Keratinocyte (primary cell): ENCODE measurements around the gene MATN4.

Experiments used
- EZH2 ChIP-seq: IDR thresholded peaks from one replicate; pipeline ENCODE4 v1.6.1; 2012; ENCODE audit warnings: inconsistent platforms, mild to moderate bottlenecking, low read length, moderate library complexity
- TF ChIP-seq, protein P1 (sequence below), 3 experiments: IDR thresholded peaks in 1 of 3; conservative IDR thresholded peaks in 1 of 3; optimal IDR thresholded peaks in 1 of 3; 2 replicates in 2 of 3; 3 replicates in 1 of 3; pipeline versions ENCODE3 to v1.5.1; 2011; ENCODE audit warnings: low read length in 3 of 3, mild to moderate bottlenecking in 3 of 3, moderate library complexity in 2 of 3, control low read depth in 1 of 3, inconsistent platforms in 1 of 3; ENCODE audit not compliant: insufficient read depth in 2 of 3; ENCODE audit errors: extremely low read depth in 1 of 3

DNA sequence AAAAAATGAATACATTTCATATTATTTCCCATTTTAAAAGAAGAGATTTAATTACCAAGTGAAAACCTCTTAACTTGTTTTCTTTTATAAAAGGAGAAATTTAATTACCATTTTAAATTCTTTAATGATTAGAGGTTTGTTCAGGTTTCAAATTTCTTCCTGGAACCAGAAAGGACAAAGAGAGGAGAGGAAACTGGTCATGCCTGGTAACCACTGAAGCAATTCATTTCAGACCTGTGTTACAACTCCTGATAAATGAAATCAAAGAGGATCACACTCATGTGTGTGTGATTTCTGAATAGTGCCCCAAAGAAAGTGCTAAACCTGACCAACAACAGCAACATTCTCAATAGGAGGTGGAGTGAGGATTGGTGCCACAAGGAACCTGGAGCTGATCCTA, 41.1 kb downstream of the MATN4 start:
- TF ChIP-seq, protein P1, sequence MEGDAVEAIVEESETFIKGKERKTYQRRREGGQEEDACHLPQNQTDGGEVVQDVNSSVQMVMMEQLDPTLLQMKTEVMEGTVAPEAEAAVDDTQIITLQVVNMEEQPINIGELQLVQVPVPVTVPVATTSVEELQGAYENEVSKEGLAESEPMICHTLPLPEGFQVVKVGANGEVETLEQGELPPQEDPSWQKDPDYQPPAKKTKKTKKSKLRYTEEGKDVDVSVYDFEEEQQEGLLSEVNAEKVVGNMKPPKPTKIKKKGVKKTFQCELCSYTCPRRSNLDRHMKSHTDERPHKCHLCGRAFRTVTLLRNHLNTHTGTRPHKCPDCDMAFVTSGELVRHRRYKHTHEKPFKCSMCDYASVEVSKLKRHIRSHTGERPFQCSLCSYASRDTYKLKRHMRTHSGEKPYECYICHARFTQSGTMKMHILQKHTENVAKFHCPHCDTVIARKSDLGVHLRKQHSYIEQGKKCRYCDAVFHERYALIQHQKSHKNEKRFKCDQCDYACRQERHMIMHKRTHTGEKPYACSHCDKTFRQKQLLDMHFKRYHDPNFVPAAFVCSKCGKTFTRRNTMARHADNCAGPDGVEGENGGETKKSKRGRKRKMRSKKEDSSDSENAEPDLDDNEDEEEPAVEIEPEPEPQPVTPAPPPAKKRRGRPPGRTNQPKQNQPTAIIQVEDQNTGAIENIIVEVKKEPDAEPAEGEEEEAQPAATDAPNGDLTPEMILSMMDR (optimal IDR thresholded peaks at IDR 0.05 in 1 of 3, IDR thresholded peaks at IDR 0.05 in 1 of 3, conservative IDR thresholded peaks at IDR 0.05 in 1 of 3; ENCODE audit: extremely low read depth in 1 of 3, insufficient read depth in 2 of 3, low read length in 3 of 3), result no peak
- TF ChIP-seq EZH2, result no peak
